ENCODE data around the gene LRSAM1. TPM values are rescaled to one million over a fixed set of nuclear protein-coding genes. Genes with fewer than 3 reads are reported as not detected.

Gene LRSAM1
- total RNA-seq, 4 donors from 2014 or later = 13.0 to 24.7 (median 19.6) TPM

GRCh38 chr9:127493592-127494303, 42.4 kb downstream of the LRSAM1 start:
- no peak for TF ChIP-seq CTCF (IDR thresholded peaks at IDR 0.05; ENCODE audit: low read depth)

GRCh38 chr9:127494304-127494702, 43.0 kb downstream of the LRSAM1 start:
- no peak for TF ChIP-seq CTCF (IDR thresholded peaks at IDR 0.05; ENCODE audit: low read depth)

GRCh38 chr9:127495884-127496555, 44.7 kb downstream of the LRSAM1 start:
- TF ChIP-seq CTCF (IDR thresholded peaks at IDR 0.05; ENCODE audit: low read depth) = no peak

GRCh38 chr9:127496974-127497373, 45.7 kb downstream of the LRSAM1 start:
- no peak for TF ChIP-seq CTCF (IDR thresholded peaks at IDR 0.05; ENCODE audit: low read depth)

- no peak for TF ChIP-seq CTCF (IDR thresholded peaks at IDR 0.05; ENCODE audit: low read depth)
Observed at GRCh38 chr9:127497656-127498290, 46.5 kb downstream of the LRSAM1 start.

- TF ChIP-seq CTCF (IDR thresholded peaks at IDR 0.05; ENCODE audit: low read depth) = no peak
Observed at GRCh38 chr9:127498298-127498697, 47.0 kb downstream of the LRSAM1 start.

GRCh38 chr9:127500399-127500798, 49.1 kb downstream of the LRSAM1 start:
- TF ChIP-seq CTCF (IDR thresholded peaks at IDR 0.05; ENCODE audit: low read depth) = no peak

Data from subcutaneous adipose tissue (tissue), 4 donors.